Fibroblast of gingiva (primary cell): Measurements from ENCODE around the gene UBASH3B.

Experiments
- DNase-seq: peaks from one replicate; pipeline ENCODE4 v3.0.0-alpha.2; 2011; ENCODE audit warnings: low read depth

The UBASH3B gene

GRCh38 chr11:122782222-122782621 is 126.7 kb downstream of the UBASH3B start:
- DNase-seq: peak; percentile 41

GRCh38 chr11:122784325-122784955 is 128.9 kb downstream of the UBASH3B start:
- peak; percentile 95 for DNase-seq

- DNase-seq: peak; percentile 57
Measured at GRCh38 chr11:122785031-122785541, 129.6 kb downstream of the UBASH3B start.

- DNase-seq: peak; percentile 42
Measured at GRCh38 chr11:122786896-122787295, 131.4 kb downstream of the UBASH3B start.

- DNase-seq: no peak
Measured at GRCh38 chr11:122788781-122789535, 133.4 kb downstream of the UBASH3B start.

- DNase-seq: no peak
Measured at GRCh38 chr11:122789907-122790306, 134.4 kb downstream of the UBASH3B start.

GRCh38 chr11:122791411-122791810 is 135.9 kb downstream of the UBASH3B start:
- DNase-seq: peak; percentile 26

GRCh38 chr11:122791836-122792235 is 136.3 kb downstream of the UBASH3B start:
- DNase-seq: peak; percentile 74

- DNase-seq: no peak
Measured at GRCh38 chr11:122793515-122793914, 138.0 kb downstream of the UBASH3B start.

- DNase-seq: no peak
Measured at GRCh38 chr11:122795307-122795706, 139.8 kb downstream of the UBASH3B start.

- DNase-seq: peak; percentile 26
Measured at GRCh38 chr11:122796128-122796717, 140.7 kb downstream of the UBASH3B start.

- DNase-seq: peak; percentile 34
Measured at GRCh38 chr11:122797651-122798050, 142.1 kb downstream of the UBASH3B start.

GRCh38 chr11:122799406-122800105 is 144.0 kb downstream of the UBASH3B start:
- peak; percentile 35 for DNase-seq

GRCh38 chr11:122802876-122803275 is 147.4 kb downstream of the UBASH3B start:
- no peak for DNase-seq

GRCh38 chr11:122803306-122803705 is 147.8 kb downstream of the UBASH3B start:
- peak; percentile 60 for DNase-seq

GRCh38 chr11:122803716-122804115 is 148.2 kb downstream of the UBASH3B start:
- no peak for DNase-seq

- DNase-seq: peak; percentile 57
Measured at GRCh38 chr11:122804161-122804560, 148.6 kb downstream of the UBASH3B start.

GRCh38 chr11:122804796-122805195 is 149.3 kb downstream of the UBASH3B start:
- DNase-seq: no peak

GRCh38 chr11:122807731-122808477 is 152.4 kb downstream of the UBASH3B start:
- DNase-seq: peak; percentile 21

- DNase-seq: peak; percentile 40
Measured at GRCh38 chr11:122808478-122808869, 153.0 kb downstream of the UBASH3B start.

GRCh38 chr11:122809866-122810265 is 154.3 kb downstream of the UBASH3B start:
- no peak for DNase-seq

GRCh38 chr11:122811721-122812120 is 156.2 kb downstream of the UBASH3B start:
- no peak for DNase-seq
